ENCODE data around the gene ABCF1. TPM values are rescaled to one million over a fixed set of nuclear protein-coding genes. Genes with fewer than 3 reads are reported as not detected.

The ABCF1 gene
- total and polyA plus RNA-seq, 5 donors from 2014 or later: 14.3 to 113 (median 18.4) TPM

DNA sequence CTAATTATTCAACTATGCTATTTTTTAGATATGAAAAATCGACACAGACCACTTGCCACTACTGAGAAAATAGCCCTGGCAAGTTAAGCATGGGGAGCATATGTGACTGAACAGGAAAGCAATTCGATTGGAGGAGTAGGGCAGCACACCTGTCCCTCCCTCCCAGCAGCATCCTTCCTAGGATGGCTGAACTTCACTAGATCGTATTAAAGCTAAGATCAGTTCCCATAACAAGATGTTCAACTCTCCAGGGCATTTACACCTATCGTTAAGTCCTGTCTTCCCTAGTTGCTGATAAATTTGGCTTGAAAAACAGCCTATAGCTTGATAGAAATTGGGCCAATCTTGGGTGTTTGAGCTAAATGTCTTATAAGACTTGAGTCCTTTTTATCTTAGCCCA lies 38.8 kb downstream of the ABCF1 start:
- Histone ChIP-seq H3K27me3 (ENCODE audit: control insufficient read depth, insufficient read depth, low read length) (no peaks in the 10 kb centered on the region), H3K4me3 (ENCODE audit: low read depth, low read length) (no peak overlapping the region), H3K27ac (ENCODE audit: insufficient read depth, low read length, poor library complexity, severe bottlenecking) (peak overlapping the region; percentile 66), H3K9me3 (ENCODE audit: control insufficient read depth in 2 of 2, low read length in 2 of 2) (no peaks in the 10 kb centered on the region), H3K36me3 (ENCODE audit: control insufficient read depth, insufficient read depth, low read length) (peaks cover 49% of the 10 kb centered on the region), H3K4me1 (ENCODE audit: control insufficient read depth, insufficient read depth, low read length, poor library complexity, severe bottlenecking) (peaks cover 47% of the 10 kb centered on the region)
- Mint-ChIP-seq H3K4me1 (peaks cover 42 to 79% (median 63%) of the 10 kb centered on the region in 4 donors), H3K9me3 (no peaks in the 10 kb centered on the region), H3K27ac (peak overlapping the region; percentile 61 to 92 (median 89)), H3K27me3 (peaks cover 2% of the 10 kb centered on the region), H3K4me3 (peak overlapping the region in 1 of 4 donors; percentile 45), H3K36me3 (peaks cover 45% of the 10 kb centered on the region)
- DNase-seq: no peak
- ATAC-seq (ENCODE audit: low read depth in 2 of 2): no peak

DNA sequence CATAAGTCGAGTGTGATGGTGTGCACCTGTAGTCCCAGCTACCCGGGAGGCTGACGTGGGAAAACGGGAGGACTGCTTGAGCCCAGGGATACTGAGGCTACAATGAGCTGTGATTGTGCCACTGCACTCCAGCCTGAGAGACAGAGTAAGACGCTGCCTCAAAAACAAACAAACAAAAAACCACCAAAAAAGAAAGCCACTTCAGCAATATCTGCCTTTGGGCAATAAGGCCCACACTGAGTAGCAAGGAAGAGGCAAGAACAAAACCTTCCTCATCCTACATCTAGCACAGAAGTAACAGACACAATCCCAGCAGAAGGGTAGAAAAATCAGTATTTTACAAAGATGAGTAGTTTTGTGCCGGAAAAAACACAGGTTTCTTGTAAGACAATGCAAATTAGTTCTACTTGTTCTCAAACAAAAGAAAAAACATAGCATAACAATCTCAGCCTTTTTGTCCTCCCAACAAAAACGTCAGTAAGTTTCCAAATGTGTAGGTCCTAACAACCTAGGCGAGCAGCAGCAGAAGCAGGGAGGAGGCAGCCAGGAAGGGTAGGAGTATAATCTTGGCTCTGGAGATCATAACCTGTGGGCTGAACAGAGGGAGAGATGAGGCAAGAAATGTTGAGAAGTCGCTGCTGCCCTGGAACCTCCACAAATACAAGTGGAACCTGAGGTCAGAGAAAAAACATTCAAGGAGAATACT lies 40.1 kb downstream of the ABCF1 start:
- Histone ChIP-seq H3K4me1 (ENCODE audit: control insufficient read depth, insufficient read depth, low read length, poor library complexity, severe bottlenecking) (peaks cover 47% of the 10 kb centered on the region), H3K27ac (ENCODE audit: insufficient read depth, low read length, poor library complexity, severe bottlenecking) (peak overlapping the region; percentile 98), H3K36me3 (ENCODE audit: control insufficient read depth, insufficient read depth, low read length) (peaks cover 43% of the 10 kb centered on the region), H3K4me3 (ENCODE audit: low read depth, low read length) (no peak overlapping the region), H3K27me3 (ENCODE audit: control insufficient read depth, insufficient read depth, low read length) (no peaks in the 10 kb centered on the region), H3K9me3 (ENCODE audit: control insufficient read depth in 2 of 2, low read length in 2 of 2) (no peaks in the 10 kb centered on the region)
- peaks cover 0 to 2% (median 0%) of the 10 kb centered on the region in 7 donors for H3K9me3 Mint-ChIP-seq
- peak overlapping the region in 1 of 4 donors; percentile 45 for H3K4me3 Mint-ChIP-seq
- ATAC-seq (ENCODE audit: low read depth in 2 of 2) (no peak), DNase-seq (no peak)
- peaks cover 48% of the 10 kb centered on the region for H3K36me3 Mint-ChIP-seq
- H3K27me3 Mint-ChIP-seq: peaks cover 5% of the 10 kb centered on the region
- H3K4me1 Mint-ChIP-seq: peaks cover 43 to 74% (median 63%) of the 10 kb centered on the region in 4 donors
- peak overlapping the region; percentile 54 to 89 (median 83) for H3K27ac Mint-ChIP-seq

DNA sequence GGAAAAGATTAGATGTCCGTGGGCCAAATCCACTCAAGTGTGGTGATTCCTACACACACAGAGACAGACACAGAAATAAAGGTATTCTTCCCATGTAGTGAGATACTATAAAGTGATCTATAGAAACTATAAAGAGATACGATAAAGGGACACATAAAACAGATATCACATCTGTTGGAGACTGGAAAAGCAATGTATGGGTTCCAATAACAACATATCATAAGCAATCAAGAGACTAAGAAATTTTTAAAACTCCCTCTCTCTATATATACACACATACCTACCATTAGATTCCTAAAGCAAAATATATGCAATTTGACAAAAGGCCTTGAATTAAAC lies 40.6 kb downstream of the ABCF1 start:
- Mint-ChIP-seq H3K27ac (peak overlapping the region; percentile 54 to 89 (median 83)), H3K4me3 (peak overlapping the region in 2 of 4 donors; percentile 45 to 74)

DNA sequence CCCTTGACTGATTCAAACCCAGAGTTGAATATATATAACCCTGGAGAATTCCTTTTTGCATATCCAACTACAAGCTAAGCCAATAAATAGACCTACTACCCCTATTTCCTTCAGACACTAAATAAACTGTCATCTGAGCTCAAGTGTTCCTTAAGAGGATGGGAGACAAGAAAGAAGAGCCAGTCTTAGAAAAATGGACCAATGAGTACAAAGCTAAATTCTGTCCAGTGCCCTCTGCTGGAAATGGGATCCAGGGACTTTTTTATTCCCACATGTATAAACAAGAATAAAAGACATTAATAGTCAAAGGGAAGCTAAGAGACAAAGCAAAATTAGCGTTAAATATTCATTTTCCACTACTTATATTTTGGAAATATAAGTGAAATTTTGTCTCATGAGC lies 41.0 kb downstream of the ABCF1 start:
- H3K9me3 Mint-ChIP-seq: peaks cover 0 to 3% (median 0%) of the 10 kb centered on the region in 7 donors
- Histone ChIP-seq H3K4me3 (ENCODE audit: low read depth, low read length) (peak overlapping the region; percentile 17), H3K27me3 (ENCODE audit: control insufficient read depth, insufficient read depth, low read length) (no peaks in the 10 kb centered on the region), H3K36me3 (ENCODE audit: control insufficient read depth, insufficient read depth, low read length) (peaks cover 41% of the 10 kb centered on the region), H3K9me3 (ENCODE audit: control insufficient read depth in 2 of 2, low read length in 2 of 2) (no peaks in the 10 kb centered on the region), H3K27ac (ENCODE audit: insufficient read depth, low read length, poor library complexity, severe bottlenecking) (peak overlapping the region; percentile 98), H3K4me1 (ENCODE audit: control insufficient read depth, insufficient read depth, low read length, poor library complexity, severe bottlenecking) (peaks cover 47% of the 10 kb centered on the region)
- peak overlapping the region in 2 of 4 donors; percentile 45 to 74 for H3K4me3 Mint-ChIP-seq
- H3K4me1 Mint-ChIP-seq: peaks cover 42 to 69% (median 61%) of the 10 kb centered on the region in 4 donors
- peaks cover 11% of the 10 kb centered on the region for H3K27me3 Mint-ChIP-seq
- ATAC-seq (ENCODE audit: low read depth in 2 of 2) (no peak), DNase-seq (no peak)
- H3K27ac Mint-ChIP-seq: peak overlapping the region; percentile 54 to 89 (median 83)
- peaks cover 51% of the 10 kb centered on the region for H3K36me3 Mint-ChIP-seq

More for the DNA sequence above, 40.6 kb downstream of the ABCF1 start:
- Mint-ChIP-seq H3K9me3 (peaks cover 0 to 2% (median 0%) of the 10 kb centered on the region in 7 donors), H3K4me1 (peaks cover 43 to 70% (median 61%) of the 10 kb centered on the region in 4 donors), H3K36me3 (peaks cover 48% of the 10 kb centered on the region), H3K27me3 (peaks cover 7% of the 10 kb centered on the region)
- Histone ChIP-seq H3K9me3 (ENCODE audit: control insufficient read depth in 2 of 2, low read length in 2 of 2) (no peaks in the 10 kb centered on the region), H3K27ac (ENCODE audit: insufficient read depth, low read length, poor library complexity, severe bottlenecking) (peak overlapping the region; percentile 98), H3K4me1 (ENCODE audit: control insufficient read depth, insufficient read depth, low read length, poor library complexity, severe bottlenecking) (peaks cover 47% of the 10 kb centered on the region), H3K4me3 (ENCODE audit: low read depth, low read length) (peak overlapping the region; percentile 17), H3K36me3 (ENCODE audit: control insufficient read depth, insufficient read depth, low read length) (peaks cover 43% of the 10 kb centered on the region), H3K27me3 (ENCODE audit: control insufficient read depth, insufficient read depth, low read length) (no peaks in the 10 kb centered on the region)
- ATAC-seq (ENCODE audit: low read depth in 2 of 2): no peak
- DNase-seq: no peak

DNA sequence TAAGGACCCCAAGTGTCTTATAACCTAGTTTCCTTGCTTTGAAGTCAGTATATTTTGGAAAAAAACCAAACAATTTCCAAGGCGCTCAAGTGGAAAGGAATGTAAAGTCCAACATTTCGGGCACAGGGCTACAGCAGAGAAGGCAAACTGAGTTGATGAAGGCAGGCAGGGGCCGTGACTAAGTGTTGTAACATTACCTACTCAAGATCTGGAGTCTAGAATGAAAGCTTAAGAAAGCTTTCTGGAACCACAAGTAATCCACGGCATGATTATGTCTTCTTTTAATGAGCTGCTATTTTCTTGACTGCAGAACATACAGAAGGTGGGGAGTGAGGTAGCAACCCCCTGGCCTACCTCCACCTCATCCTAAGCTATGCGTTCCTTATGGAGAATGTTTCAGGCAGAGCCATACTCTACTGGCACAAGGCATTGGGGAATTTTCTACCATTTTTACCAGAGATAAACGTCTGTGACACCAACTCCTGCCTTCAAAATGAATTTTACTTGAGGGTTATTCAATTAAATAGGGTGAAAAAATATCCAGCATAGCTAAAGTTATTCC lies 41.5 kb downstream of the ABCF1 start:
- H3K4me1 Mint-ChIP-seq: peaks cover 37 to 63% (median 56%) of the 10 kb centered on the region in 4 donors
- H3K4me1 ChIP-seq (ENCODE audit: control insufficient read depth, insufficient read depth, low read length, poor library complexity, severe bottlenecking): peaks cover 47% of the 10 kb centered on the region
- no peak for ATAC-seq (ENCODE audit: low read depth in 2 of 2)
- peak overlapping the region; percentile 87 to 100 (median 100) for H3K27ac Mint-ChIP-seq
- peaks cover 36% of the 10 kb centered on the region for H3K36me3 ChIP-seq (ENCODE audit: control insufficient read depth, insufficient read depth, low read length)
- no peak overlapping the region for H3K4me3 ChIP-seq (ENCODE audit: low read depth, low read length)
- H3K9me3 ChIP-seq (ENCODE audit: control insufficient read depth in 2 of 2, low read length in 2 of 2): no peaks in the 10 kb centered on the region
- H3K27me3 ChIP-seq (ENCODE audit: control insufficient read depth, insufficient read depth, low read length): no peaks in the 10 kb centered on the region
- H3K27me3 Mint-ChIP-seq: peaks cover 15% of the 10 kb centered on the region
- peak overlapping the region; percentile 98 for H3K27ac ChIP-seq (ENCODE audit: insufficient read depth, low read length, poor library complexity, severe bottlenecking)
- no peak for DNase-seq
- peaks cover 46% of the 10 kb centered on the region for H3K36me3 Mint-ChIP-seq
- H3K4me3 Mint-ChIP-seq: peak overlapping the region in 1 of 4 donors; percentile 31
- H3K9me3 Mint-ChIP-seq: peaks cover 0 to 3% (median 0%) of the 10 kb centered on the region in 7 donors

DNA sequence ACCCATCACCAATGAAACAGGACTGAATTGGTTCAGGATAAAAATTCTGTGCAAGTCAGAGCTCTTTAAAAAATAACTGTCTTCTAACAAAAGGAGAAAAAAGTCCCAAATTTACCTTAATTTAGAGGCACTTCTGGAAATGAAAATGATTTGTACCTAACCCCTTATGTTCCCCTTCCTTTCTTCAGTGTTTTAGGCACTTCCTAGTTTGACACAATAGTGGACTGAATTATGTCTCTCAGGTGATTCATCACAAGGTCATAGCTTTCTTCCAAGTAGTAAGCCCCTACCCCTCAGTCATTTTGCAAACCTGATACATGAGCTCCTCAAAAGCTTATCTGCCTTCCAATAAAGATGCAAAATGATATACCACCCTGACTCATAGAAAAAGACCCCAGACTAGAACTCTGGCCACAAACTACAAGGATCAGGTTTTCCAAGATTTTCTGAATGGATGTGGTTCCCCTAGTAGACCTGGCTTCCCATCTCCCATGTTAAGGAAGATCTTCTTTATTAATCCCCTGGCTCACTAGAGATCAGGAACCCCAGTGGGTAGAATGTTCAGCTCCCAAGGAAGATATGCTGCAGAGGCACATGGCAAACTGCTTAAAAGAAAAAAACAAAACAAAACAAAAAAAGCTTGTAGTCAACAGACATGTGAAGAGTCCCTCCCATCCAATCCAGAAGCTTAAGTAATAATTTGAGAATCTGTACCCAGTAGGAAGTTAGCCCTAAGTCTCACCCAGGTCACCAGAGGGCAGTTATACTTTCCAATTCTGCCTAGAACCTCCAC lies 42.2 kb downstream of the ABCF1 start:
- Mint-ChIP-seq H3K4me3 (peak overlapping the region; percentile 96 to 100 (median 97)), H3K4me1 (peaks cover 37 to 64% (median 57%) of the 10 kb centered on the region in 4 donors), H3K9me3 (peaks cover 0 to 3% (median 0%) of the 10 kb centered on the region in 7 donors), H3K27ac (peak overlapping the region; percentile 87 to 100 (median 100)), H3K36me3 (peaks cover 46% of the 10 kb centered on the region), H3K27me3 (peaks cover 15% of the 10 kb centered on the region)
- no peaks in the 10 kb centered on the region for H3K9me3 ChIP-seq (ENCODE audit: control insufficient read depth in 2 of 2, low read length in 2 of 2)
- DNase-seq (no peak), ATAC-seq (ENCODE audit: low read depth in 2 of 2) (no peak)
- H3K36me3 ChIP-seq (ENCODE audit: control insufficient read depth, insufficient read depth, low read length): peaks cover 29% of the 10 kb centered on the region
- peak overlapping the region; percentile 100 for H3K4me3 ChIP-seq (ENCODE audit: low read depth, low read length)
- peak overlapping the region; percentile 98 for H3K27ac ChIP-seq (ENCODE audit: insufficient read depth, low read length, poor library complexity, severe bottlenecking)
- H3K4me1 ChIP-seq (ENCODE audit: control insufficient read depth, insufficient read depth, low read length, poor library complexity, severe bottlenecking): peaks cover 53% of the 10 kb centered on the region
- no peaks in the 10 kb centered on the region for H3K27me3 ChIP-seq (ENCODE audit: control insufficient read depth, insufficient read depth, low read length)

DNA sequence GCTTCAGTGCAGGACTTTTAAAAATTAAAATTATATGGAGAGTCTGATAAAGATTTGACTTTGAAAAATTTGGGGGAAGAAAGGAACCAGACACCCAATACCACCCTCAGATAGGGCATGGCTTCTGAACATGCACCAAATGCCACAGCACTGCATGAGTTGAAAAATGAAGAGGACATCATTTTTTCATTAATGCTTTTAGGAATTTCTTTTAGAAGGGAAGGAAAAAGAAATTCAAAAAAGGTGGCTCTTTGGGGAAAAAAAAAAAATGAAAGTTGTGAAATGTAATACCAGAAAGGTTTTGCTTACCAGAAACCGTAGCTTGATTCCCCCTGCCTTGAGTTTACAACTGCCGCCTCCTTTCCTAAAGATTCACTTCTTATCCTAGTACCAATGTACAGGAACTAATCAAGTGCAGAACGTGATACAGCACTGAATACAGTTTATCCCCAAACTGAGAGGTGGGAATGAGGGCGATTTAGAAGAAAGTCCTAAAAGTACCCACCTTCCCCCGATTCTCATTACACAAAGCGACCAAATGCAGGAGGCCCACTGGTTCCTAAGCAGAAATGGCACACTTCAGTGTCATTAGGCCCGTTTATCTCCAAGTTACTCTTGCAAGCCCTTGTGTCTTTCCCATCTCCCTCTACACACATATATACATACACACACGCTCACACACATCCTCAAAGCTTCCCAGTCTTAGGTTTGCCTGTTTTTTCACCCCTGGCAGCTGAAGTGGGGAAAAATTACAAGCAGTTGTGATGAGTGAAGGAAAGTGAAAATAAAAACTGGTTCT lies 43.0 kb downstream of the ABCF1 start:
- Histone ChIP-seq H3K36me3 (ENCODE audit: control insufficient read depth, insufficient read depth, low read length) (peaks cover 22% of the 10 kb centered on the region), H3K4me1 (ENCODE audit: control insufficient read depth, insufficient read depth, low read length, poor library complexity, severe bottlenecking) (peaks cover 55% of the 10 kb centered on the region)
- no peak for DNase-seq

More for the DNA sequence above, 43.0 kb downstream of the ABCF1 start:
- Histone ChIP-seq H3K27ac (ENCODE audit: insufficient read depth, low read length, poor library complexity, severe bottlenecking) (peak overlapping the region; percentile 98), H3K4me3 (ENCODE audit: low read depth, low read length) (peak overlapping the region; percentile 100), H3K9me3 (ENCODE audit: control insufficient read depth in 2 of 2, low read length in 2 of 2) (no peaks in the 10 kb centered on the region), H3K27me3 (ENCODE audit: control insufficient read depth, insufficient read depth, low read length) (no peaks in the 10 kb centered on the region)
- peak overlapping the region; percentile 95 to 100 (median 100) for H3K27ac Mint-ChIP-seq
- no peak for ATAC-seq (ENCODE audit: low read depth in 2 of 2)
- peaks cover 0 to 3% (median 0%) of the 10 kb centered on the region in 7 donors for H3K9me3 Mint-ChIP-seq
- peaks cover 17% of the 10 kb centered on the region for H3K27me3 Mint-ChIP-seq
- H3K4me3 Mint-ChIP-seq: peak overlapping the region; percentile 96 to 100 (median 97)
- peaks cover 34 to 63% (median 54%) of the 10 kb centered on the region in 4 donors for H3K4me1 Mint-ChIP-seq
- peaks cover 43% of the 10 kb centered on the region for H3K36me3 Mint-ChIP-seq
